Right atrium auricular region (tissue), 2 donors: ENCODE data around the gene ELMOD3. TPM values are rescaled to one million over a fixed set of nuclear protein-coding genes. Genes with fewer than 3 reads are reported as not detected.
A peak's percentile ranks its signal among the peaks of the same experiment; 100 is the strongest.

Experiments used
- DNase-seq: peaks from one replicate; pipeline ENCODE4 v3.0.0-alpha.2; 2019; ENCODE audit warnings: low spot score
- H3K27ac ChIP-seq, 2 donors: fragments of 200-600 bp; sonication (generic); 1 replicate in 1 of 2; 2 replicates in 1 of 2; pipeline ENCODE4 v1.5.1; 2016 to 2019
- H3K27me3 ChIP-seq, 2 donors: fragments of 200-600 bp; sonication (generic); one replicate each; pipeline versions ENCODE4 v1.5.1 to v1.6.0; 2017 to 2019
- H3K36me3 ChIP-seq: fragments of 200-600 bp; sonication (generic); one replicate; pipeline ENCODE4 v1.5.1; 2016
- H3K4me1 ChIP-seq, 2 donors: fragments of 200-600 bp; sonication (generic); one replicate each; pipeline versions ENCODE4 v1.5.1 to v1.6.0; 2017 to 2019
- H3K4me3 ChIP-seq, 2 donors: fragments of 200-600 bp; sonication (generic); 1 replicate in 1 of 2; 2 replicates in 1 of 2; pipeline ENCODE4 v1.5.1; 2017 to 2019; ENCODE audit warnings: mild to moderate bottlenecking in 1 of 2, moderate library complexity in 1 of 2
- H3K9me3 ChIP-seq, 2 donors: fragments of 200-600 bp; sonication (generic); one replicate each; pipeline ENCODE4 v1.5.1; 2019
- CTCF ChIP-seq, 2 donors: fragments of 200-600 bp; sonication (generic); IDR thresholded peaks; one replicate each; pipeline ENCODE4 v1.5.1; 2019; ENCODE audit warnings: antibody characterized with exemption in 2 of 2
- total RNA-seq, 2 donors: library from RNA; depleted of rRNA; stranded (reverse); fragments of >200 nt; gene quantifications; one replicate each; pipeline ENCODE4 v1.1.0, GENCODE V29; 2016

Gene ELMOD3
- total RNA-seq, 2 donors from 2014 or later: 8.4 to 11.1 TPM

- Histone ChIP-seq H3K36me3 (no peaks in the 10 kb centered on the region), H3K27me3 (no peaks in the 10 kb centered on the region), H3K4me3 (peak overlapping the region; percentile 72 to 77), H3K27ac (peak overlapping the region; percentile 93 to 94), H3K9me3 (no peaks in the 10 kb centered on the region), H3K4me1 (peaks cover 0 to 32% of the 10 kb centered on the region in 2 donors)
- no peak for DNase-seq
- no peak for TF ChIP-seq CTCF (IDR thresholded peaks at IDR 0.05)
Observed at GRCh38 chr2:85419009-85419675, 64.6 kb downstream of the ELMOD3 start.

GRCh38 chr2:85420536-85421259, 66.1 kb downstream of the ELMOD3 start:
- Histone ChIP-seq H3K4me1 (peaks cover 0 to 32% of the 10 kb centered on the region in 2 donors), H3K36me3 (no peaks in the 10 kb centered on the region), H3K27me3 (no peaks in the 10 kb centered on the region), H3K9me3 (no peaks in the 10 kb centered on the region), H3K27ac (peak overlapping the region; percentile 74 to 94), H3K4me3 (peak overlapping the region in 1 of 2 donors; percentile 25)
- peak; percentile 99 to 100 for TF ChIP-seq CTCF (IDR thresholded peaks at IDR 0.05)
- peak; percentile 91 for DNase-seq

GRCh38 chr2:85421260-85422071, 66.9 kb downstream of the ELMOD3 start:
- no peak for DNase-seq
- Histone ChIP-seq H3K27ac (peak overlapping the region; percentile 74 to 94), H3K36me3 (no peaks in the 10 kb centered on the region), H3K4me1 (peaks cover 0 to 32% of the 10 kb centered on the region in 2 donors), H3K4me3 (no peak overlapping the region), H3K27me3 (no peaks in the 10 kb centered on the region), H3K9me3 (no peaks in the 10 kb centered on the region)
- TF ChIP-seq CTCF (IDR thresholded peaks at IDR 0.05): no peak

- Histone ChIP-seq H3K4me1 (peaks cover 0 to 32% of the 10 kb centered on the region in 2 donors), H3K27ac (peak overlapping the region; percentile 74 to 94), H3K4me3 (no peak overlapping the region), H3K36me3 (no peaks in the 10 kb centered on the region), H3K9me3 (no peaks in the 10 kb centered on the region), H3K27me3 (no peaks in the 10 kb centered on the region)
- DNase-seq: no peak
- TF ChIP-seq CTCF (IDR thresholded peaks at IDR 0.05): no peak
Observed at GRCh38 chr2:85422072-85422457, 67.5 kb downstream of the ELMOD3 start.

GRCh38 chr2:85423525-85423924, 69.0 kb downstream of the ELMOD3 start:
- Histone ChIP-seq H3K27me3 (no peaks in the 10 kb centered on the region), H3K4me3 (no peak overlapping the region), H3K9me3 (no peaks in the 10 kb centered on the region), H3K36me3 (no peaks in the 10 kb centered on the region), H3K4me1 (peaks cover 0 to 28% of the 10 kb centered on the region in 2 donors), H3K27ac (no peak overlapping the region)
- no peak for DNase-seq
- no peak for TF ChIP-seq CTCF (IDR thresholded peaks at IDR 0.05)
